BE2C (cell line): ENCODE results near the gene ARMC6.

Experiments
- DNase-seq: peaks from one replicate; pipeline ENCODE4 v3.0.0-alpha.2; 2020
- H3K27me3 ChIP-seq: fragments of 250-450 bp; sonication (Bioruptor Pico); 2 replicates; pipeline ENCODE4 v1.5.1; 2020; ENCODE audit warnings: mild to moderate bottlenecking
- H3K36me3 ChIP-seq: fragments of 250-450 bp; sonication (Bioruptor Pico); 2 replicates; pipeline ENCODE4 v1.5.1; 2020; ENCODE audit warnings: mild to moderate bottlenecking
- H3K4me1 ChIP-seq: fragments of 250-450 bp; sonication (Bioruptor Pico); 2 replicates; pipeline ENCODE4 v1.5.1; 2020
- H3K4me3 ChIP-seq: 2 replicates; pipeline ENCODE4 v1.5.1; 2011; ENCODE audit warnings: low read depth, low read length
- H3K9me3 ChIP-seq: fragments of 250-450 bp; sonication (Bioruptor Pico); 2 replicates; pipeline ENCODE4 v1.5.1; 2020
- TF ChIP-seq, protein P1 (sequence below): IDR thresholded peaks from 2 replicates; pipeline ENCODE4 v1.5.1; 2012; ENCODE audit warnings: mild to moderate bottlenecking, low read depth, low read length

ARMC6 gene

DNA sequence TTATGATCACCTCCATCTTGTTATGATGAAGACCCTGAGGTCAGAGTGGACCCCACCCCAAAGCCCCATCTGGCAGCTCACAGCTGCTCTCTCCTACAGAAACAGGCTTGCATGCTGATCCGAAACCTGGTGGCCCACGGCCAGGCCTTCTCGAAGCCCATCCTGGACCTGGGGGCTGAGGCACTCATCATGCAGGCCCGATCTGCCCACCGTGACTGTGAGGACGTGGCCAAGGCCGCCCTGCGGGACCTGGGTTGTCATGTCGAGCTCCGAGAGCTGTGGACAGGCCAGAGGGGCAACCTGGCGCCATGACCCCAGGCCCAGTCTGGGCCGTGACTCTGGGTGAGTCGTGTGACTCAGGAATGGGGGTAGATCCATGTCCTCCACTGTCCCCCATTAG lies 23.9 kb downstream of the ARMC6 start:
- Histone ChIP-seq H3K4me3 (no peak overlapping the region), H3K36me3 (peaks cover 68% of the 10 kb centered on the region), H3K4me1 (no peaks in the 10 kb centered on the region), H3K9me3 (no peaks in the 10 kb centered on the region), H3K27me3 (no peaks in the 10 kb centered on the region)
- TF ChIP-seq, protein P1, sequence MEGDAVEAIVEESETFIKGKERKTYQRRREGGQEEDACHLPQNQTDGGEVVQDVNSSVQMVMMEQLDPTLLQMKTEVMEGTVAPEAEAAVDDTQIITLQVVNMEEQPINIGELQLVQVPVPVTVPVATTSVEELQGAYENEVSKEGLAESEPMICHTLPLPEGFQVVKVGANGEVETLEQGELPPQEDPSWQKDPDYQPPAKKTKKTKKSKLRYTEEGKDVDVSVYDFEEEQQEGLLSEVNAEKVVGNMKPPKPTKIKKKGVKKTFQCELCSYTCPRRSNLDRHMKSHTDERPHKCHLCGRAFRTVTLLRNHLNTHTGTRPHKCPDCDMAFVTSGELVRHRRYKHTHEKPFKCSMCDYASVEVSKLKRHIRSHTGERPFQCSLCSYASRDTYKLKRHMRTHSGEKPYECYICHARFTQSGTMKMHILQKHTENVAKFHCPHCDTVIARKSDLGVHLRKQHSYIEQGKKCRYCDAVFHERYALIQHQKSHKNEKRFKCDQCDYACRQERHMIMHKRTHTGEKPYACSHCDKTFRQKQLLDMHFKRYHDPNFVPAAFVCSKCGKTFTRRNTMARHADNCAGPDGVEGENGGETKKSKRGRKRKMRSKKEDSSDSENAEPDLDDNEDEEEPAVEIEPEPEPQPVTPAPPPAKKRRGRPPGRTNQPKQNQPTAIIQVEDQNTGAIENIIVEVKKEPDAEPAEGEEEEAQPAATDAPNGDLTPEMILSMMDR, result no peak
- no peak for DNase-seq

DNA sequence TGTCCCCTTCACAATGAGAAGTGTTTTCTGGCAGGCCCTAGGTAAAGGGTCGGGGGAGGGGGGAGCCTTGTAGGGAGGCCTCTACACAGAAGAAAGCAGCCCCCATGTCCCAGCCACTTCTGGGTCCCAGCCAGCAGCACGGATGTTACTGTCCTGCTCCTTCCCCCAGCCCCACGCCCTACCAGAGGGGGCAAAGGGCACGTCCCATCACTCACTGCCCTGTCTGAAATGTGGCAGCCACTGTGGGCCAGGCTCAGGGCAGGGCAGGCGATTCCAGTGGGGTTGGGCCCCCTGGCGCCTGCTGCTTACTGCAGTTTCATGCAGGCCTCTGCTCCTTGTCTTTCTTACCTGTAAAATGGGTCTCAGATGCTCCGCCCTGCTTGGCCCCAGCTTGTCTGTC lies 24.3 kb downstream of the ARMC6 start:
- no peaks in the 10 kb centered on the region for H3K9me3 ChIP-seq
- TF ChIP-seq, protein P1, result no peak
- no peak for DNase-seq
- H3K4me1 ChIP-seq, result no peaks in the 10 kb centered on the region
- no peaks in the 10 kb centered on the region for H3K27me3 ChIP-seq
- no peak overlapping the region for H3K4me3 ChIP-seq
- peaks cover 64% of the 10 kb centered on the region for H3K36me3 ChIP-seq

DNA sequence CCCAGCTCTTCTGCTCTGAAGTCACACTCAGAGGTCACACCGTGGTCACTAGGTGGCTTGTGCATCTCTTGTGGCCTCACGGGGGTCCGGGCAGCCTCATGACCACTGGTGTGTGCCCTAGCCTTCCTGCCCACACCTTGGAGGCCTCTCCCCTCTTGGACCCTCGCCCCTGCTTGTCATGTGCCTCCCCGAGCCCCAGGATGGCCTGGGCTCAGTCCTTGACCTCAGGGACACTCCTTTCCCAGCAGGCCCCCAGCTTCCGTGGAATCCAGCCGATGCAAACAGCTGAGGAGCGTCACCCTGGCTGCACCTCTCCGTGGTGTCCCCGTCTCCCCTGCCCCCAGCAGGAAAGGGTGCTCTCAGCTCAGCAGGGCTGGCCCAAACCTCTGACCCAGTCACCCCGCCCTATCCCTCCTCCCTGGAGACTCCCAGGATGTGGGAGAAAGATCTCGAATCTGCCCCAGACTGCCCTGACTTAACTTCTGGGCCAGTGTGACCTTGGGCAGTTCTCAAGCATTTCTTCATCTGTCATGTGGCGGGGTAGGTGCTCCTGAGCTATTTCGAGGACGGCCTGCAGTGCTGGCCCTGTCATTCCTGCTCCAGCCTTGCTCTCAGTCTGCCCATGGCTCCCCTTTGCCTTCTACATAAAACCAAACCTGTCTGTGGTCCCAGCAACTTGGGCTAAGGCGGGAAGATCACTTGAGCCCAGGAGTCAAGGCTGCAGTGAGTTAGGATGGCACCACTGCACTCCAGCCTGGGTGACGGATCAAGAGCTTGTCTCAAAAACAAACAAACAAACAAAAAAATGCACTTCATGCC lies 25.8 kb downstream of the ARMC6 start:
- peaks cover 53% of the 10 kb centered on the region for H3K36me3 ChIP-seq
- no peaks in the 10 kb centered on the region for H3K27me3 ChIP-seq
- no peak for DNase-seq
- TF ChIP-seq, protein P1, result no peak
- H3K9me3 ChIP-seq, result no peaks in the 10 kb centered on the region
- H3K4me3 ChIP-seq, result no peak overlapping the region
- H3K4me1 ChIP-seq, result no peaks in the 10 kb centered on the region

DNA sequence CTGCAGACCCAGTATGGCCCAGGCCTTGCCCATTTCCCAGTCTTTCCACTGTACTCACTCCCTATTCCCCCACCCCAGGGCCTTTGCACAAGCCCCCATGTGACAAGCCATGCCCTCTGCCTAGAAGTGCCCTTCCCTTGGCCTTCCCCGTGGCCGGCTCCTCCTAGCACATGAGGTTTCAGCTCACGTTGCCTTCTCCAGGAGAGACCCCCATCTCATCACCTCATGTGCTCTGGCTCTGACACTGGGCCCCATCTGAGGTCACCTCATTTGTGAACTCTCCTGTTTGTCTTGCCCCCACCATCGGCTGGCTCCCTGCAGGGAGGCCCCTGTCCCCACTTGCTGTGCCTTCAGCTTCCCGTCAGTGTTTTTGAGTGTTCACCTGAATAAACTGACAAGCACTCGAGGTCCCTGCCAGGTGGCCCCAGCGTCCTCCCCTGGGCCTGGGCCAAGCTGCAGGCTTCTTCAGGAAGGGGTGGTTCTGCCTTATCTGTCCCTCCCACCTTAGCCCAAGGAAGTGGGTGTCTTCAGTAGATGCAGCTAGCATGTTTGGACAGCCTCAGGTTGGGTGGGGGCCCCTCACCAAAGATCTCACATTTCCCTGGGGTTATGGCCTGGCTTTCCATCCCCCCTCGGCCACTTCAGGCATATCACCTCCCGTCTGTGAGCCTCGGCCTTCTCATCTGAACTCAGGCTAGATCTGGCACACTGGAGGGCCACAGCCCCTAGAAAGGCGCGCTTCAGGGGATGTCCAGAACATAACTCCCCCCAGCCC lies 26.6 kb downstream of the ARMC6 start:
- Histone ChIP-seq H3K4me1 (no peaks in the 10 kb centered on the region), H3K9me3 (no peaks in the 10 kb centered on the region), H3K36me3 (peaks cover 46% of the 10 kb centered on the region), H3K4me3 (no peak overlapping the region), H3K27me3 (no peaks in the 10 kb centered on the region)
- TF ChIP-seq, protein P1, result no peak
- DNase-seq, result no peak

DNA sequence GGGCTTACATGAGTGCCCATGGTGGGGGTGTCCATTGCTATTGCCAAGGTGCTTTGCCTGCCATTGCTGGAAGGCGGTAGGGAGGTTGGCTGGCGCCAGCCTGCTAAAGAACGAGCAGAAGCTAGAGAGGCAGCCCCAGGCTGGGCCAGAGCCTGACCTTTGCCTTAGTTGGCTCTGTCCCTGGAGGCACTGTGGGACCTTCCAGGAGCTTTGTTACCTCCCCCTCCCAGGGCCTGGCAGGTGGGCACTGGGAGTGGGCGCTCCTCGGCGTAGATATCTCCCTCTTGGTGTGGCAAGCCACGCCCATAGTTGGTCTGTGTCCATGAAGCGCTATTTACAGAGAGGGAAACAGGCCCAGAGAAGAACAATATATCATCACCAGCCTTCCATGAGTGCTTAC lies 28.1 kb downstream of the ARMC6 start:
- Histone ChIP-seq H3K36me3 (peaks cover 33% of the 10 kb centered on the region), H3K9me3 (no peaks in the 10 kb centered on the region), H3K4me1 (no peaks in the 10 kb centered on the region), H3K27me3 (no peaks in the 10 kb centered on the region), H3K4me3 (no peak overlapping the region)
- no peak for DNase-seq
- TF ChIP-seq, protein P1, result no peak
